ENCODE measurements around the gene DNAH17.

DNA sequence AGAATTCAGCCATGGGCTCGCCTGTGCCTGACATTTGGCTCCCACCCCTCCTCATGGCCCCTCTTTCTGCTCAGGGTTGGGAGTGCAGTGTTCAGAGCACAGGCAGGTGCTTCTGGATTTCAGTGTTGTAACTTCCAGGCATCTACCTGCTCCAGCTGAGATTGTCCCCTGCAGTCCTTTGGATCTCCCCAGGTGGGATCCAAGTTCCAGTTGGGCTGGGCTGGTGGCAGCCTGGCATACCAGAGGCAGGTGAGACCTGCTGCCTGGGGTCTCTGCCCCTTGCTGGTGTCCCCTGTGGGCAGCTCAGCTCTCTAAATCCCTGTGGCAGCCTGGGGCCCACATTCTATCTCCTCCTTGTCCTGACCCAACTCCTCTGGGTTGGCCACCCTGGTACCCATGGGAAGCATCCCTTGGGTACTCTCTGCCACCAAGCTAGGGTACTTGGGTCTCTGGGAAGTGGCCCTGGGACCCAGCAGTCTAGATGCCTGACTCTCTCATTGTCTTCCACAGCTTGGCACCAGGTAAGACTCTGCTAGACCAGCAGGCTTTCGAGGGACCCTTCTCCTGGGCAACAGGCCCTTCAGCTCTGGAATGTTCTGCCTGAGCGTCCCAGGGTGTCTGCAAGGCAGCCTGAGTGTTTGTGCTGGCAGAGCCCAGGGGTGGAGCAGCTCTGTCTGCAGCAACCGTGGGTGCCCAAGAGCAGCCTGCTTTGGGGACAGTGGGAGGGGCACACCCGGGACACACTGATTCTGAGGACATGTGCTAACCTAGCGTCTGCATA lies 42.5 kb downstream of the DNAH17 start:
- TF ChIP-seq, protein P1, sequence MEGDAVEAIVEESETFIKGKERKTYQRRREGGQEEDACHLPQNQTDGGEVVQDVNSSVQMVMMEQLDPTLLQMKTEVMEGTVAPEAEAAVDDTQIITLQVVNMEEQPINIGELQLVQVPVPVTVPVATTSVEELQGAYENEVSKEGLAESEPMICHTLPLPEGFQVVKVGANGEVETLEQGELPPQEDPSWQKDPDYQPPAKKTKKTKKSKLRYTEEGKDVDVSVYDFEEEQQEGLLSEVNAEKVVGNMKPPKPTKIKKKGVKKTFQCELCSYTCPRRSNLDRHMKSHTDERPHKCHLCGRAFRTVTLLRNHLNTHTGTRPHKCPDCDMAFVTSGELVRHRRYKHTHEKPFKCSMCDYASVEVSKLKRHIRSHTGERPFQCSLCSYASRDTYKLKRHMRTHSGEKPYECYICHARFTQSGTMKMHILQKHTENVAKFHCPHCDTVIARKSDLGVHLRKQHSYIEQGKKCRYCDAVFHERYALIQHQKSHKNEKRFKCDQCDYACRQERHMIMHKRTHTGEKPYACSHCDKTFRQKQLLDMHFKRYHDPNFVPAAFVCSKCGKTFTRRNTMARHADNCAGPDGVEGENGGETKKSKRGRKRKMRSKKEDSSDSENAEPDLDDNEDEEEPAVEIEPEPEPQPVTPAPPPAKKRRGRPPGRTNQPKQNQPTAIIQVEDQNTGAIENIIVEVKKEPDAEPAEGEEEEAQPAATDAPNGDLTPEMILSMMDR (IDR thresholded peaks at IDR 0.05), result no peak
- TF ChIP-seq NRF1 (IDR thresholded peaks at IDR 0.05; ENCODE audit: low read depth, low read length) (no peak), TAF1 (IDR thresholded peaks at IDR 0.05; ENCODE audit: borderline replicate concordance, low read depth, low read length) (no peak), CHD2 (IDR thresholded peaks at IDR 0.05; ENCODE audit: low read length, partially characterized antibody) (no peak)

All from SK-N-SH (cell line).